A673 (cell line): Measurements from ENCODE around the gene CHMP2A. TPM values are rescaled to one million over a fixed set of nuclear protein-coding genes. Genes with fewer than 3 reads are reported as not detected.
"Not testable (repeated sequence)": the region's sequence is repeated elsewhere in the genome, so short reads cannot be mapped to it uniquely, and the experiment has no call there.

ENCODE experiments used
- BruUV-seq: library from RNA; stranded (reverse); fragments of 400-500 nt; replicated peaks from 2 replicates; lab custom pipeline; 2021; lab: Mats Ljungman, UMichigan
- CTCF ChIA-PET: fragments of 300-600 bp; sonication (Branson Sonifier 250); formaldehyde crosslinking; loops from one replicate; lab custom pipeline; 2022; ENCODE audit warnings: antibody characterized with exemption; lab: Charles Lee
- POLR2A ChIA-PET: fragments of 300-600 bp; sonication (Branson Sonifier 250); formaldehyde crosslinking; loops from one replicate; lab custom pipeline; 2022; ENCODE audit warnings: antibody characterized with exemption; ENCODE audit not compliant: low non-redundant PET; lab: Charles Lee
- DNase-seq: peaks from one replicate; pipeline ENCODE4 v3.0.0-alpha.2; 2015; ENCODE audit warnings: low spot score
- H3K27ac ChIP-seq: fragments of 200-600 bp; sonication (generic); 2 replicates; pipeline ENCODE4 v1.5.1; 2016; ENCODE audit warnings: mixed run types, low read depth, mild to moderate bottlenecking, mixed read lengths, antibody characterized with exemption, low read length; ENCODE audit not compliant: poor library complexity, severe bottlenecking
- H3K27me3 ChIP-seq: fragments of 200-600 bp; sonication (generic); replicated peaks from 2 replicates; pipeline ENCODE4 v1.6.1; 2017; ENCODE audit warnings: mixed run types, low read depth, mild to moderate bottlenecking, mixed read lengths, antibody characterized with exemption, low read length; ENCODE audit not compliant: insufficient read depth, poor library complexity
- H3K36me3 ChIP-seq: fragments of 200-600 bp; sonication (generic); 2 replicates; pipeline ENCODE4 v1.6.1; 2016; ENCODE audit warnings: mixed run types, mild to moderate bottlenecking, mixed read lengths, antibody characterized with exemption, low read length; ENCODE audit not compliant: insufficient read depth, poor library complexity, severe bottlenecking
- H3K4me1 ChIP-seq: fragments of 200-600 bp; sonication (generic); 2 replicates; pipeline ENCODE4 v1.6.1; 2017; ENCODE audit warnings: mixed run types, mild to moderate bottlenecking, mixed read lengths, antibody characterized with exemption, low read length; ENCODE audit not compliant: insufficient read depth, poor library complexity, severe bottlenecking
- H3K4me3 ChIP-seq: fragments of 200-600 bp; sonication (generic); 2 replicates; pipeline ENCODE4 v1.5.1; 2016; ENCODE audit warnings: low read depth, mixed run types, mild to moderate bottlenecking, mixed read lengths, low read length; ENCODE audit not compliant: poor library complexity, severe bottlenecking
- H3K9me3 ChIP-seq: fragments of 200-600 bp; sonication (generic); 2 replicates; pipeline ENCODE4 v1.6.1; 2016; ENCODE audit warnings: mixed run types, low read depth, mild to moderate bottlenecking, mixed read lengths, antibody characterized with exemption, low read length; ENCODE audit not compliant: poor library complexity, severe bottlenecking
- CTCF ChIP-seq: fragments of 300-800, 200-600 bp; sonication (generic); conservative IDR thresholded peaks from 2 replicates; pipeline ENCODE4 v1.5.1; 2017; ENCODE audit warnings: low read depth, mild to moderate bottlenecking, antibody characterized with exemption, low read length, moderate library complexity, mixed read lengths
- EZH2 ChIP-seq: fragments of 200-600 bp; sonication (generic); IDR thresholded peaks from 2 replicates; pipeline ENCODE4 v1.6.1; 2017; ENCODE audit warnings: borderline replicate concordance, low read depth, mild to moderate bottlenecking, mixed read lengths, antibody characterized with exemption, low read length; ENCODE audit not compliant: poor library complexity, severe bottlenecking
- intact Hi-C: fragments of 100-400 bp; cut with micrococcal nuclease; formaldehyde crosslinking; loops from one replicate; pipeline ENCODE4 v1.10.0; 2022; ENCODE audit not compliant: unreplicated experiment
- microRNA-seq: library from miRNA; unstranded; fragments of <30 nt; microRNA quantifications from one replicate; pipeline ENCODE4 v1.2.0, GENCODE V29; 2021
- total RNA-seq: library from RNA; stranded (reverse); gene quantifications from 2 replicates; pipeline ENCODE4 v1.2.3, GENCODE V29; 2021

CHMP2A gene
- total RNA-seq, 1 experiment from 2014 or later: 57.6 TPM

GRCh38 chr19:58510084-58510862 lies 44.6 kb downstream of the CHMP2A start:
- intact Hi-C loops: no loop called here
- no TSS peak for BruUV-seq
- POLR2A ChIA-PET: no interaction called here

GRCh38 chr19:58509731-58510083 lies 45.2 kb downstream of the CHMP2A start:
- Histone ChIP-seq H3K9me3 (no peaks in the 10 kb centered on the region), H3K27ac (no peak overlapping the region), H3K27me3 (no peaks in the 10 kb centered on the region), H3K4me3 (no peak overlapping the region), H3K36me3 (no peaks in the 10 kb centered on the region), H3K4me1 (peaks cover 2% of the 10 kb centered on the region)
- TF ChIP-seq CTCF (no peak), EZH2 (no peak)
- no peak for DNase-seq
- intact Hi-C loops: no loop called here
- POLR2A ChIA-PET: no interaction called here
- BruUV-seq: no TSS peak
- CTCF ChIA-PET: no interaction called here

More at GRCh38 chr19:58510084-58510862, 44.6 kb downstream of the CHMP2A start:
- Histone ChIP-seq H3K9me3 (no peaks in the 10 kb centered on the region), H3K27me3 (no peaks in the 10 kb centered on the region), H3K36me3 (no peaks in the 10 kb centered on the region), H3K27ac (no peak overlapping the region), H3K4me1 (peaks cover 5% of the 10 kb centered on the region), H3K4me3 (no peak overlapping the region)
- TF ChIP-seq EZH2 (no peak), CTCF (no peak)
- CTCF ChIA-PET: no interaction called here
- no peak for DNase-seq

GRCh38 chr19:58507602-58508223 lies 47.2 kb downstream of the CHMP2A start:
- H3K36me3 ChIP-seq, intact Hi-C loops, H3K4me3 ChIP-seq, H3K27me3 ChIP-seq, H3K4me1 ChIP-seq, BruUV-seq, CTCF ChIA-PET, DNase-seq, H3K9me3 ChIP-seq, POLR2A ChIA-PET, H3K27ac ChIP-seq: not testable (repeated sequence)

Small RNAs within 50 kb of the gene (microRNA-seq; reads per million reads assigned to microRNA genes)
- gene MIR6807: 9.2 reads per million, percentile 28 among the genes with 10 or more reads in this experiment

Other genes with a start within 250 kb of the CHMP2A start
- gene ERVK3-1, start 249.7 kb downstream of the CHMP2A start, total RNA-seq: 57.8 and 77.1 TPM in 2 replicates
- gene ZSCAN22, start 228.1 kb downstream of the CHMP2A start, total RNA-seq: 3.2 and 4.2 TPM in 2 replicates
- gene A1BG, start 201.6 kb downstream of the CHMP2A start, total RNA-seq: 15.2 and 18.2 TPM in 2 replicates
- 2.6 and 3.4 TPM in 2 replicates for gene ZNF497, start 192.4 kb downstream of the CHMP2A start, total RNA-seq
- gene ZNF837, start 174.1 kb downstream of the CHMP2A start, total RNA-seq: 1.3 and 1.8 TPM in 2 replicates
- 1,249 and 1,257 TPM in 2 replicates for gene RPS5, start 167.8 kb downstream of the CHMP2A start, total RNA-seq
- gene RNF225, start 159.4 kb downstream of the CHMP2A start, total RNA-seq: 0.60 and 0.74 TPM in 2 replicates
- 20.9 and 21.6 TPM in 2 replicates for gene ZNF584, start 146.5 kb downstream of the CHMP2A start, total RNA-seq
- gene ZNF132, start 115.0 kb downstream of the CHMP2A start, total RNA-seq: 9.1 and 9.2 TPM in 2 replicates
- 6.8 and 7.9 TPM in 2 replicates for gene ZNF324B, start 103.5 kb downstream of the CHMP2A start, total RNA-seq
- gene ZNF324, start 88.0 kb downstream of the CHMP2A start, total RNA-seq: 11.0 and 12.7 TPM in 2 replicates
- gene ZNF446, start 78.8 kb downstream of the CHMP2A start, total RNA-seq: 7.7 and 11.8 TPM in 2 replicates
- 24.1 and 24.9 TPM in 2 replicates for gene SLC27A5, start 43.1 kb downstream of the CHMP2A start, total RNA-seq
- gene ZBTB45, start 35.3 kb downstream of the CHMP2A start, total RNA-seq: 24.3 and 25.0 TPM in 2 replicates
- gene TRIM28, start 11.0 kb downstream of the CHMP2A start, total RNA-seq: 985 and 1,038 TPM in 2 replicates
- 182 and 185 TPM in 2 replicates for gene UBE2M, start 3.5 kb upstream of the CHMP2A start, total RNA-seq
- gene MZF1, start 18.2 kb upstream of the CHMP2A start, total RNA-seq: 18.2 and 20.3 TPM in 2 replicates